Measurements from ENCODE around the gene MUC4. TPM values are rescaled to one million over a fixed set of nuclear protein-coding genes. Genes with fewer than 3 reads are reported as not detected.
"Not testable (repeated sequence)": the region's sequence is repeated elsewhere in the genome, so short reads cannot be mapped to it uniquely, and the experiment has no call there.

The MUC4 gene
- total RNA-seq, 2 experiments from 2014 or later: 0.15 to 0.24 TPM

- Mint-ChIP-seq H3K9me3 (peaks cover 41% of the 10 kb centered on the region), H3K36me3 (peaks cover 18% of the 10 kb centered on the region), H3K4me3 (no peak overlapping the region), H3K27me3 (peaks cover 2% of the 10 kb centered on the region), H3K4me1 (ENCODE audit: low read depth) (peaks cover 49% of the 10 kb centered on the region), H3K27ac (peak overlapping the region; percentile 25)
- ChIA-PET POLR2A (no interaction called here), CTCF (no interaction called here)
- intact Hi-C loops (cut with micrococcal nuclease): no loop called here
- DNase-seq: no peak
Measured at GRCh38 chr3:195788711-195789581, 22.8 kb downstream of the MUC4 start.

DNA sequence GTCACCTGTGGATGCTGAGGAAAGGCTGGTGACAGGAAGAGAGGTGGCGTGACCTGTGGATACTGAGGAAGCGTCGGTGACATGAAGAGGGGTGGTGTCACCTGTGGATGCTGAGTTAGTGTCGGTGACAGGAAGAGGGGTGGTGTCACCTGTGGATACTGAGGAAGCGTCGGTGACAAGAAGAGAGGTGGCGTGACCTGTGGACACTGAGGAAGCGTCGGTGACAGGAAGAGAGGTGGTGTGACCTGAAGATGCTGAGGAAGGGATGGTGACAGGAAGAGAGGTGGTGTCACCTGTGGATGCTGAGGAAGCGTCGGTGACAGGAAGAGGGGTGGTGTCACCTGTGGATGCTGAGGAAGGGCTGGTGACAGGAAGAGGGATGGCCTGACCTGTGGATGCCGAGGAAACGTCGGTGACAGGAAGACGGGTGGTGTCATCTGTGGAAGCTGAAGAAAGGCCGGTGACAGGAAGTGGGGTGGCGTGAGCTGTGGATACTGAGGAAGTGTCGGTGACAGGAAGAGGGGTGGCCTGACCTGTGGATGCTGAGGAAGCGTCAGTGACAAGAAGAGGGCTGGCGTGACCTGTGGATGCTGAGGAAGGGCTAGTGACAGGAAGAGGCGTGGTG, 25.8 kb downstream of the MUC4 start:
- peaks cover 59% of the 10 kb centered on the region for H3K9me3 Mint-ChIP-seq
- DNase-seq: peak; percentile 32
- H3K4me3 Mint-ChIP-seq: peak overlapping the region; percentile 2
- intact Hi-C loops (cut with micrococcal nuclease); H3K27me3 Mint-ChIP-seq; CTCF ChIA-PET; POLR2A ChIA-PET: not testable (repeated sequence)
- peaks cover 70% of the 10 kb centered on the region for H3K4me1 Mint-ChIP-seq (ENCODE audit: low read depth)
- peaks cover 29% of the 10 kb centered on the region for H3K36me3 Mint-ChIP-seq
- peak overlapping the region; percentile 70 for H3K27ac Mint-ChIP-seq

DNA sequence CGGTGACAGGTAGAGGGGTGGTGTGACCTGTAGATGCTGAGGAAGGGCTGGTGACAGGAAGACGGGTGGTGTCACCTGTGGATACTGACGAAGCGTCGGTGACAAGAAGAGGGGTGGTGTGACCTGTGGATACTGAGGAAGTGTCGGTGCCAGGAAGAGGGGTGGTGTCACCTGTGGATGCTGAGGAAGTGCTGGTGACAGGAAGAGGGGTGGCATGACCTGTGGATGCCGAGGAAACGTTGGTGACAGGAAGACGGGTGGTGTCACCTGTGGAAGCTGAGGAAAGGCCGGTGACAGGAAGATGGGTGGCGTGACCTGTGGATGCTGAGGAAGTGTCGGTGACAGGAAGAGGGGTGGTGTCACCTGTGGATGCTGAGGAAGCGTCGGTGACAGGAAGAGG, 27.7 kb downstream of the MUC4 start:
- CTCF ChIA-PET: interaction anchor here (0.7 kb wide), 1 partner anchor 19 kb away, joined by 3 read pairs; no protein-coding TSS in a partner anchor
- H3K4me3 Mint-ChIP-seq; DNase-seq; H3K27me3 Mint-ChIP-seq; POLR2A ChIA-PET; intact Hi-C loops (cut with micrococcal nuclease): not testable (repeated sequence)
- peaks cover 78% of the 10 kb centered on the region for H3K4me1 Mint-ChIP-seq (ENCODE audit: low read depth)
- H3K9me3 Mint-ChIP-seq: peaks cover 77% of the 10 kb centered on the region
- peak overlapping the region; percentile 35 for H3K27ac Mint-ChIP-seq
- H3K36me3 Mint-ChIP-seq: peaks cover 29% of the 10 kb centered on the region

GRCh38 chr3:195781236-195781635, 30.5 kb downstream of the MUC4 start:
- Mint-ChIP-seq H3K4me1 (ENCODE audit: low read depth) (peaks cover 62% of the 10 kb centered on the region), H3K36me3 (peaks cover 24% of the 10 kb centered on the region), H3K9me3 (peaks cover 78% of the 10 kb centered on the region), H3K27ac (peak overlapping the region; percentile 59)
- POLR2A ChIA-PET; DNase-seq; H3K27me3 Mint-ChIP-seq; intact Hi-C loops (cut with micrococcal nuclease); CTCF ChIA-PET; H3K4me3 Mint-ChIP-seq: not testable (repeated sequence)

DNA sequence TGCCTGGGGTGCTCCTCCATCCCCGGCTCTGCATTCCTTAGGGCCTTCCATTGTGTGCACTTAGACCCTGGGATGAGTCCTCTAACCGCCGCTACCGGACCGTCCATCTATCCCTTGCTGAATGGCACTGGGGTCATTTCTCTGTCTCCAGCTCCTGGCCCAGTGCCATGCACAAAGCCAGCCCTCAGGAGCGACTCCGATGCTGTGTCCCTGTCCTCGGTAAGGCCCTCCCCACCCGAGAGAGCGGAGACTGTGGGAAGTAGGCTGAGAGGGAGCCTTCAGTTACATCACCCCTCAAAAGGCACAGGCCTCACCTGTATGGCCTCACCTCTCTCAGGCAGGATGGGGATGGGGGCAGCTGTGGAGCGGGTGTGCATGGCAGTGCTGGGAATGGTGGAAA, 33.8 kb downstream of the MUC4 start:
- POLR2A ChIA-PET: no interaction called here
- Mint-ChIP-seq H3K36me3 (peaks cover 8% of the 10 kb centered on the region), H3K27ac (no peak overlapping the region), H3K9me3 (peaks cover 49% of the 10 kb centered on the region), H3K4me1 (ENCODE audit: low read depth) (peaks cover 36% of the 10 kb centered on the region), H3K27me3 (no peaks in the 10 kb centered on the region), H3K4me3 (no peak overlapping the region)
- CTCF ChIA-PET: no interaction called here
- no peak for DNase-seq
- intact Hi-C loops (cut with micrococcal nuclease): no loop called here

- DNase-seq: peak; percentile 59
- POLR2A ChIA-PET: no interaction called here
- no peak overlapping the region for H3K27ac Mint-ChIP-seq
Measured at GRCh38 chr3:195774917-195775316, 36.8 kb downstream of the MUC4 start.

DNA sequence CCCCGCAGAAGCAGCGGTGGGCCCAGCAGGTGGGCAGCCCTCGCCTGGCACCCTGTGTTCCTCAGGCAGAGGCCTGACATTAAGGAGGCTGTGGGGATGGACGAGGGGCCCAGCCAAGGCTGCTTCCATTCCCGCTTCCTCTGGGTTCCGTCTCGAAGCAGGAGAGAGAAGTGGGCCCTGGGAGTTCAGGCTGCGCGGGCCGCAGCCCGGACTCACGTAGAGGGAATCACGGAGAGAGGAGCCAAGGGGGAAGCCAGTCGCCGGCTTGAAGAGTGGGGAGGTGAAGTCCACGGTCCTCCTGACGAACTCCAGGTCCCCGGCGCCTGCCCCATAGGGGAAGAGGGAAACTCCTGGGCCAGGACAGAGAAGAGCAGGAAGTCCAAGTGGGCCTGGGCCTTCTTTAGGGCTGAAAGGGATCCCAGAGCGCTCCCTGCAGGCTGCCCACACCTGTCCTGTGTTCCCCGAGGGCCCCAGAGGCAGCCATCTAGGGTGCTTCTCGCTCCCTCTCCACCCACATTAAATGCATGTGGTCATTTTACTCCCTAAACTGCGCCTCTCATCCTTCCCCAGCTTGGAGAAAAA, 37.7 kb downstream of the MUC4 start:
- H3K27ac Mint-ChIP-seq: no peak overlapping the region
- no peak overlapping the region for H3K4me3 Mint-ChIP-seq
- H3K9me3 Mint-ChIP-seq: peaks cover 13% of the 10 kb centered on the region
- DNase-seq: no peak
- H3K36me3 Mint-ChIP-seq: no peaks in the 10 kb centered on the region
- H3K4me1 Mint-ChIP-seq (ENCODE audit: low read depth): peaks cover 2% of the 10 kb centered on the region
- no peaks in the 10 kb centered on the region for H3K27me3 Mint-ChIP-seq
- intact Hi-C loops (cut with micrococcal nuclease): no loop called here
- ChIA-PET POLR2A (no interaction called here), CTCF (no interaction called here)

More at GRCh38 chr3:195774917-195775316, 36.8 kb downstream of the MUC4 start:
- Mint-ChIP-seq H3K36me3 (no peaks in the 10 kb centered on the region), H3K4me3 (no peak overlapping the region), H3K27me3 (no peaks in the 10 kb centered on the region), H3K9me3 (peaks cover 22% of the 10 kb centered on the region), H3K4me1 (ENCODE audit: low read depth) (peaks cover 10% of the 10 kb centered on the region)
- CTCF ChIA-PET: no interaction called here
- intact Hi-C loops (cut with micrococcal nuclease): no loop called here

- POLR2A ChIA-PET: no interaction called here
- CTCF ChIA-PET: no interaction called here
- H3K4me1 Mint-ChIP-seq (ENCODE audit: low read depth): no peaks in the 10 kb centered on the region
- DNase-seq: no peak
- intact Hi-C loops (cut with micrococcal nuclease): no loop called here
- no peak overlapping the region for H3K4me3 Mint-ChIP-seq
- H3K9me3 Mint-ChIP-seq: no peaks in the 10 kb centered on the region
- no peaks in the 10 kb centered on the region for H3K36me3 Mint-ChIP-seq
- no peaks in the 10 kb centered on the region for H3K27me3 Mint-ChIP-seq
- no peak overlapping the region for H3K27ac Mint-ChIP-seq
Measured at GRCh38 chr3:195771646-195772300, 40.0 kb downstream of the MUC4 start.

DNA sequence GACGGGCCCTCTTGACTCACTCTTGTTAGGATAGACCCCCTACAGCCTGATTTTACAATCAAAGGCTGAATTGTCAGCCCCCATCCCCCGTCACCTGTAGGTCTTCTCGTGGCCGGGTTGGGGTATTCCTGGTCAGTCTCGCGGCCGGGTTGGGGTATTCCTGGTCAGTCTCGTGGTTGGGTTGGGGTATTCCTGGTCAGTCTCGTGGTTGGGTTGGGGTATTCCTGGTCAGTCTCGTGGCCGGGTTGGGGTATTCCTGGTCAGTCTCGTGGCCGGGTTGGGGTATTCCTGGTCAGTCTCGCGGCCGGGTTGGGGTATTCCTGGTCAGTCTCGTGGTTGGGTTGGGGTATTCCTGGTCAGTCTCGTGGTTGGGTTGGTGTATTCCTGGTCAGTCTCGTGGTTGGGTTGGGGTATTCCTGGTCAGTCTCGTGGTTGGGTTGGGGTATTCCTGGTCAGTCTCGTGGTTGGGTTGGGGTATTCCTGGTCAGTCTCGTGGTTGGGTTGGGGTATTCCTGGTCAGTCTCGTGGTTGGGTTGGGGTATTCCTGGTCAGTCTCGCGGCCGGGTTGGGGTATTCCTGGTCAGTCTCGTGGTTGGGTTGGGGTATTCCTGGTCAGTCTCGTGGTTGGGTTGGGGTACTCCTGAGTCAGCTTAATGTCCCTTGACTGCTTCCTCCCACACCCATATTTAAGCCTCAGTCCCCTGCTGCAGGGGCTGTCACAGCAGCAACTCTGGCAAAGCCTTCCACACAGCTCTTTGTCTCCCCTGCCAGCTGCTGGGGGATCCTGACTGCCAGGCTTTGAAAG, 40.7 kb downstream of the MUC4 start:
- H3K27me3 Mint-ChIP-seq; H3K4me3 Mint-ChIP-seq; H3K27ac Mint-ChIP-seq; CTCF ChIA-PET; H3K36me3 Mint-ChIP-seq; POLR2A ChIA-PET; intact Hi-C loops (cut with micrococcal nuclease); DNase-seq; H3K9me3 Mint-ChIP-seq; H3K4me1 Mint-ChIP-seq (ENCODE audit: low read depth): not testable (repeated sequence)

- no peak for DNase-seq
- CTCF ChIA-PET: no interaction called here
- POLR2A ChIA-PET: no interaction called here
Measured at GRCh38 chr3:195770081-195770840, 41.5 kb downstream of the MUC4 start.

GRCh38 chr3:195769551-195769950, 42.2 kb downstream of the MUC4 start:
- Mint-ChIP-seq H3K27ac (no peak overlapping the region), H3K9me3 (no peaks in the 10 kb centered on the region), H3K36me3 (no peaks in the 10 kb centered on the region), H3K4me1 (ENCODE audit: low read depth) (no peaks in the 10 kb centered on the region), H3K27me3 (no peaks in the 10 kb centered on the region), H3K4me3 (no peak overlapping the region)
- ChIA-PET POLR2A (no interaction called here), CTCF (interaction anchor here (0.7 kb wide), 1 partner anchor 81 kb away, joined by 3 read pairs; no protein-coding TSS in a partner anchor)
- intact Hi-C loops (cut with micrococcal nuclease): no loop called here
- no peak for DNase-seq

More at GRCh38 chr3:195770081-195770840, 41.5 kb downstream of the MUC4 start:
- Mint-ChIP-seq H3K36me3 (no peaks in the 10 kb centered on the region), H3K9me3 (no peaks in the 10 kb centered on the region), H3K27ac (no peak overlapping the region), H3K27me3 (no peaks in the 10 kb centered on the region), H3K4me1 (ENCODE audit: low read depth) (no peaks in the 10 kb centered on the region), H3K4me3 (no peak overlapping the region)
- intact Hi-C loops (cut with micrococcal nuclease): no loop called here

Data from activated CD4-positive, alpha-beta memory T cell treated with anti-CD3 and anti-CD28 coated beads for 36 hours (primary cell).